H9 (cell line): ENCODE results near the gene HILPDA. TPM values are rescaled to one million over a fixed set of nuclear protein-coding genes. Genes with fewer than 3 reads are reported as not detected.

ENCODE experiments used
- DNase-seq: peaks from one replicate; pipeline ENCODE4 v3.0.0-alpha.2; 2017
- H2AFZ ChIP-seq: one replicate; pipeline ENCODE4 v1.6.1; 2013; ENCODE audit warnings: mild to moderate bottlenecking, low read length, control low read depth, moderate library complexity
- H2AK5ac ChIP-seq: 2 replicates; pipeline ENCODE4 v1.6.1; 2013; ENCODE audit warnings: low read length, control low read depth, mixed read lengths; ENCODE audit not compliant: insufficient read length
- H2BK120ac ChIP-seq: one replicate; pipeline ENCODE4 v1.6.1; 2013; ENCODE audit warnings: low read depth, mild to moderate bottlenecking, low read length, control low read depth, inconsistent platforms; ENCODE audit not compliant: poor library complexity, severe bottlenecking
- H2BK12ac ChIP-seq: 2 replicates; pipeline ENCODE4 v1.6.1; 2013; ENCODE audit warnings: low read length, control low read depth, mixed read lengths, low read depth; ENCODE audit not compliant: insufficient read length
- H2BK15ac ChIP-seq: 2 replicates; pipeline ENCODE4 v1.6.1; 2013; ENCODE audit warnings: low read depth, low read length, control low read depth
- H2BK20ac ChIP-seq: one replicate; pipeline ENCODE4 v1.6.1; 2013; ENCODE audit warnings: low read depth, mild to moderate bottlenecking, low read length, control low read depth, inconsistent platforms; ENCODE audit not compliant: poor library complexity, severe bottlenecking
- H2BK5ac ChIP-seq: 2 replicates; pipeline ENCODE4 v1.6.1; 2013; ENCODE audit warnings: low read length, control low read depth, mixed read lengths; ENCODE audit not compliant: insufficient read length
- H3K14ac ChIP-seq: 2 replicates; pipeline ENCODE4 v1.6.1; 2013; ENCODE audit warnings: low read length, control low read depth; ENCODE audit not compliant: insufficient read depth
- H3K18ac ChIP-seq: 2 replicates; pipeline ENCODE4 v1.6.1; 2013; ENCODE audit warnings: low read depth, mild to moderate bottlenecking, mixed read lengths, low read length, control low read depth; ENCODE audit not compliant: insufficient read length
- H3K23ac ChIP-seq: 2 replicates; pipeline ENCODE4 v1.6.1; 2013; ENCODE audit warnings: low read length, control low read depth, mixed read lengths, low read depth; ENCODE audit not compliant: insufficient read length
- H3K23me2 ChIP-seq: 2 replicates; pipeline ENCODE4 v1.6.1; 2013; ENCODE audit warnings: low read depth, mild to moderate bottlenecking, mixed read lengths, low read length, control low read depth; ENCODE audit not compliant: insufficient read length, poor library complexity, severe bottlenecking
- H3K27ac ChIP-seq: 2 replicates; pipeline ENCODE4 v1.5.1; 2013; ENCODE audit warnings: low read length, control low read depth, mixed read lengths, low read depth; ENCODE audit not compliant: insufficient read length
- H3K27me3 ChIP-seq: 2 replicates; pipeline ENCODE4 v1.6.1; 2013; ENCODE audit warnings: low read length, control low read depth, inconsistent platforms; ENCODE audit not compliant: insufficient read depth
- H3K4ac ChIP-seq: 2 replicates; pipeline ENCODE4 v1.6.1; 2013; ENCODE audit warnings: low read depth, mild to moderate bottlenecking, control low read depth, inconsistent platforms, low read length, moderate library complexity
- H3K4me1 ChIP-seq: 2 replicates; pipeline ENCODE4 v1.6.1; 2013; ENCODE audit warnings: low read length, control low read depth, inconsistent platforms; ENCODE audit not compliant: insufficient read depth
- H3K4me2 ChIP-seq: 2 replicates; pipeline ENCODE4 v1.6.1; 2013; ENCODE audit warnings: low read length, control low read depth, mixed read lengths; ENCODE audit not compliant: insufficient read length, insufficient read depth
- H3K56ac ChIP-seq: 2 replicates; pipeline ENCODE4 v1.6.1; 2013; ENCODE audit warnings: low read depth, mild to moderate bottlenecking, mixed read lengths, low read length, control low read depth; ENCODE audit not compliant: insufficient read length
- H3K79me1 ChIP-seq: 2 replicates; pipeline ENCODE4 v1.6.1; 2013; ENCODE audit warnings: low read depth, mild to moderate bottlenecking, moderate library complexity, low read length, control low read depth, inconsistent platforms; ENCODE audit not compliant: insufficient read depth, poor library complexity, severe bottlenecking
- H3K79me2 ChIP-seq: 2 replicates; pipeline ENCODE4 v1.6.1; 2013; ENCODE audit warnings: low read length, control low read depth, inconsistent platforms; ENCODE audit not compliant: insufficient read depth
- H3K9ac ChIP-seq: 2 replicates; pipeline ENCODE4 v1.6.1; 2013; ENCODE audit warnings: low read length, control low read depth, mixed read lengths; ENCODE audit not compliant: insufficient read length; ENCODE audit errors: extremely low read depth
- H3K9me3 ChIP-seq: one replicate; pipeline ENCODE4 v1.6.1; 2013; ENCODE audit warnings: low read depth, low read length, inconsistent platforms; ENCODE audit not compliant: control insufficient read depth
- H3T11ph ChIP-seq: one replicate; pipeline ENCODE4 v1.6.1; 2013; ENCODE audit warnings: mild to moderate bottlenecking, low read length, control low read depth, inconsistent platforms
- H4K20me1 ChIP-seq: one replicate; pipeline ENCODE4 v1.6.1; 2013; ENCODE audit not compliant: control insufficient read depth, insufficient read length, insufficient read depth
- H4K5ac ChIP-seq: 2 replicates; pipeline ENCODE4 v1.6.1; 2013; ENCODE audit warnings: low read depth, mild to moderate bottlenecking, mixed read lengths, low read length, control low read depth; ENCODE audit not compliant: insufficient read length
- H4K8ac ChIP-seq: replicated peaks from 2 replicates; pipeline ENCODE4 v1.6.1; 2013; ENCODE audit warnings: low read length, control low read depth, mixed read lengths, low read depth; ENCODE audit not compliant: insufficient read length
- H4K91ac ChIP-seq: 2 replicates; pipeline ENCODE4 v1.6.1; 2013; ENCODE audit warnings: low read depth, mild to moderate bottlenecking, moderate library complexity, mixed read lengths, low read length, control low read depth; ENCODE audit not compliant: insufficient read length
- H3K27ac Mint-ChIP-seq, 3 experiments: 2 replicates in 2 of 3; 3 replicates in 1 of 3; pipeline ENCODE4 v1.8.0; 2020 to 2021; ENCODE audit warnings: mixed read lengths in 3 of 3, mild to moderate bottlenecking in 1 of 3, moderate library complexity in 1 of 3
- H3K27me3 Mint-ChIP-seq: 2 replicates; pipeline ENCODE4 v1.8.0; 2021; ENCODE audit warnings: low read depth, mild to moderate bottlenecking, moderate library complexity, mixed read lengths
- H3K36me3 Mint-ChIP-seq, 3 experiments: 2 replicates in 2 of 3; 3 replicates in 1 of 3; pipeline ENCODE4 v1.8.0; 2020 to 2021; ENCODE audit warnings: low read depth in 3 of 3, mixed read lengths in 3 of 3; ENCODE audit not compliant: insufficient read depth in 1 of 3
- H3K4me1 Mint-ChIP-seq, 2 experiments: 2 replicates each; pipeline ENCODE4 v1.8.0; 2020; ENCODE audit warnings: mixed read lengths in 2 of 2
- H3K4me3 Mint-ChIP-seq, 2 experiments: 2 replicates in 1 of 2; 3 replicates in 1 of 2; pipeline ENCODE4 v1.8.0; 2020 to 2021; ENCODE audit warnings: mild to moderate bottlenecking in 2 of 2, mixed read lengths in 2 of 2, moderate library complexity in 1 of 2
- H3K9me3 Mint-ChIP-seq, 2 experiments: 2 replicates in 1 of 2; 3 replicates in 1 of 2; pipeline ENCODE4 v1.8.0; 2020; ENCODE audit warnings: mild to moderate bottlenecking in 2 of 2, mixed read lengths in 2 of 2, moderate library complexity in 1 of 2
- WGBS: extraction: QIAGEN DNeasy Blood & Tissue Kit; methylation state at CpG from one replicate; pipeline ENCODE4 v1.1.7; 2013; ENCODE audit warnings: missing lambda C conversion rate, low lambda C conversion rate, mixed read lengths; ENCODE audit not compliant: insufficient read length; ENCODE audit errors: extremely low coverage; 5-methylcytosine and 5-hydroxymethylcytosine counted together
- total RNA-seq: library from RNA; stranded (reverse); gene quantifications from 2 replicates; pipeline ENCODE4 v1.2.1, GENCODE V29; 2021
- TF ChIP-seq, protein P1 (sequence below): fragments of 200-600 bp; sonication (generic); conservative IDR thresholded peaks from 3 replicates; pipeline ENCODE4 v1.8.0; 2021; ENCODE audit warnings: antibody characterized with exemption, mild to moderate bottlenecking

The HILPDA gene
- total RNA-seq, 1 experiment from 2014 or later, result 23.3 TPM

DNA sequence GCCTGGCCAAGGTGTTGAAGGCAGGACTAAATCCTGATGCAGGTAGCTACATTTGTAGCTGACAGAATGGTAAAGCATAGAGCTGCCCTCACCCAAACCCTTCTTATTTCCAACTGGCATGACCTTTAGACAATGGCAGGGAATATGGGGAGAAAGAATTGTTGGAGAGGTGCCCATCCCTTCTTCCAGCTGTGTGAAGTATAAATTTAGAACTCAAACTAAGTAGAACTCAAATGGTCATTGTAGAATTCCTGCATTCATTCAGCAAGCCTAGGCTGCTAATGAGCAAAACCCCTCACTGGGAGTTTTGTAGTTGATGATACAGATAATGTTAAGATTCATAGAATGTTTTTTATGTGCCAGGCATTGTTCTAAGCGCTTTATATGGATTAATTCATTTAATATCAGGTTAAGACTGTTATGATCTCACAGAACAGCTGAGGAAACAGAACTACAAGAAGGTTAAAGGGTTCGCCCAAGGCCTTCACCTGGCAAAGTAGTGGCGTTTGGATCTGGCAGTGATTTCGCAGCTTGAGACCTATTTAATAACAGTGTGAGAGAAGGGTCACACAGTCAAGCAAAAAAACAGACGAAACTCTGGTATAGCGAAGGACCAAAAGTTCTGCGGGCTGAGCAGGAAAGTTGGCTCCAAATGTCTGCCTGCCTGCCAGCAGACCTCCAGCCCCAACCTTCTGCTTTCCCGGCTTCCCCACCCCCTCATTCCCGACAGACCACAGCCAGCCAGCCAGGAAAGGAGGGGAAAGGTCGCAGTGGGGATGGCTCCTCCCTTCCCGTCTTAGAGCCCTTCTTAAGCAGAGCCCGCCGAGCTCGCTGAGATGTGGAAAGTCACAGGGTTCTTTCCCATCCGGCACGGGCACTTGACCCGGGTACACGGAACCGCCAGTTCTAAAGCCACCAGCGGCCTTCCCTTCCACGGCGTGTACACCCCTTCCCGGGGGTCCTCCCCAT lies 1.6 kb upstream of the HILPDA start:
- no peak overlapping the region for H2BK15ac ChIP-seq
- H3K27me3 Mint-ChIP-seq, result peaks cover 15% of the 10 kb centered on the region
- H3K9me3 ChIP-seq, result no peaks in the 10 kb centered on the region
- H4K20me1 ChIP-seq, result no peaks in the 10 kb centered on the region
- H2BK12ac ChIP-seq, result no peak overlapping the region
- peak overlapping the region in 1 of 3 experiments; percentile 24; a peak in 1 of 7 replicates for H3K27ac Mint-ChIP-seq
- no peak overlapping the region for H3K9ac ChIP-seq
- no peak overlapping the region for H3K4ac ChIP-seq
- no peak overlapping the region for H2BK120ac ChIP-seq
- no peak overlapping the region for H3K18ac ChIP-seq
- H4K91ac ChIP-seq, result no peak overlapping the region
- peak; percentile 92 for DNase-seq
- peaks cover 13 to 19% (median 18%) of the 10 kb centered on the region in 3 experiments for H3K36me3 Mint-ChIP-seq
- H3K4me2 ChIP-seq, result peak overlapping the region; percentile 78
- TF ChIP-seq, protein P1, sequence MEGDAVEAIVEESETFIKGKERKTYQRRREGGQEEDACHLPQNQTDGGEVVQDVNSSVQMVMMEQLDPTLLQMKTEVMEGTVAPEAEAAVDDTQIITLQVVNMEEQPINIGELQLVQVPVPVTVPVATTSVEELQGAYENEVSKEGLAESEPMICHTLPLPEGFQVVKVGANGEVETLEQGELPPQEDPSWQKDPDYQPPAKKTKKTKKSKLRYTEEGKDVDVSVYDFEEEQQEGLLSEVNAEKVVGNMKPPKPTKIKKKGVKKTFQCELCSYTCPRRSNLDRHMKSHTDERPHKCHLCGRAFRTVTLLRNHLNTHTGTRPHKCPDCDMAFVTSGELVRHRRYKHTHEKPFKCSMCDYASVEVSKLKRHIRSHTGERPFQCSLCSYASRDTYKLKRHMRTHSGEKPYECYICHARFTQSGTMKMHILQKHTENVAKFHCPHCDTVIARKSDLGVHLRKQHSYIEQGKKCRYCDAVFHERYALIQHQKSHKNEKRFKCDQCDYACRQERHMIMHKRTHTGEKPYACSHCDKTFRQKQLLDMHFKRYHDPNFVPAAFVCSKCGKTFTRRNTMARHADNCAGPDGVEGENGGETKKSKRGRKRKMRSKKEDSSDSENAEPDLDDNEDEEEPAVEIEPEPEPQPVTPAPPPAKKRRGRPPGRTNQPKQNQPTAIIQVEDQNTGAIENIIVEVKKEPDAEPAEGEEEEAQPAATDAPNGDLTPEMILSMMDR, result no peak
- WGBS, result no CpG with 5 or more reads among the region's 23 CpGs
- H4K5ac ChIP-seq, result no peak overlapping the region
- H3K4me1 ChIP-seq, result no peaks in the 10 kb centered on the region
- H3K27ac ChIP-seq, result no peak overlapping the region
- H2BK20ac ChIP-seq, result no peak overlapping the region
- no peaks in the 10 kb centered on the region for H3K79me1 ChIP-seq
- no peak overlapping the region for H3T11ph ChIP-seq
- H4K8ac ChIP-seq, result no peak overlapping the region
- no peak overlapping the region for H2BK5ac ChIP-seq
- H3K14ac ChIP-seq, result no peak overlapping the region
- H3K23me2 ChIP-seq, result peaks cover 6% of the 10 kb centered on the region
- no peak overlapping the region for H3K56ac ChIP-seq
- no peak overlapping the region for H3K23ac ChIP-seq
- peaks cover 6% of the 10 kb centered on the region; the same call in 1 of the 2 replicates for H3K79me2 ChIP-seq
- H3K4me3 Mint-ChIP-seq, result peak overlapping the region; percentile 96 to 99
- peaks cover 41 to 59% of the 10 kb centered on the region in 2 experiments for H3K4me1 Mint-ChIP-seq
- no peaks in the 10 kb centered on the region for H3K9me3 Mint-ChIP-seq
- no peak overlapping the region for H2AFZ ChIP-seq
- no peaks in the 10 kb centered on the region for H3K27me3 ChIP-seq
- no peak overlapping the region for H2AK5ac ChIP-seq
